ENCODE data around the gene IGSF1. TPM values are rescaled to one million over a fixed set of nuclear protein-coding genes. Genes with fewer than 3 reads are reported as not detected.
"Not testable (repeated sequence)": the region's sequence is repeated elsewhere in the genome, so short reads cannot be mapped to it uniquely, and the experiment has no call there.

Gene IGSF1
- polyA plus RNA-seq, 4 donors: 0.15 to 14.4 TPM; not detected in 2

DNA sequence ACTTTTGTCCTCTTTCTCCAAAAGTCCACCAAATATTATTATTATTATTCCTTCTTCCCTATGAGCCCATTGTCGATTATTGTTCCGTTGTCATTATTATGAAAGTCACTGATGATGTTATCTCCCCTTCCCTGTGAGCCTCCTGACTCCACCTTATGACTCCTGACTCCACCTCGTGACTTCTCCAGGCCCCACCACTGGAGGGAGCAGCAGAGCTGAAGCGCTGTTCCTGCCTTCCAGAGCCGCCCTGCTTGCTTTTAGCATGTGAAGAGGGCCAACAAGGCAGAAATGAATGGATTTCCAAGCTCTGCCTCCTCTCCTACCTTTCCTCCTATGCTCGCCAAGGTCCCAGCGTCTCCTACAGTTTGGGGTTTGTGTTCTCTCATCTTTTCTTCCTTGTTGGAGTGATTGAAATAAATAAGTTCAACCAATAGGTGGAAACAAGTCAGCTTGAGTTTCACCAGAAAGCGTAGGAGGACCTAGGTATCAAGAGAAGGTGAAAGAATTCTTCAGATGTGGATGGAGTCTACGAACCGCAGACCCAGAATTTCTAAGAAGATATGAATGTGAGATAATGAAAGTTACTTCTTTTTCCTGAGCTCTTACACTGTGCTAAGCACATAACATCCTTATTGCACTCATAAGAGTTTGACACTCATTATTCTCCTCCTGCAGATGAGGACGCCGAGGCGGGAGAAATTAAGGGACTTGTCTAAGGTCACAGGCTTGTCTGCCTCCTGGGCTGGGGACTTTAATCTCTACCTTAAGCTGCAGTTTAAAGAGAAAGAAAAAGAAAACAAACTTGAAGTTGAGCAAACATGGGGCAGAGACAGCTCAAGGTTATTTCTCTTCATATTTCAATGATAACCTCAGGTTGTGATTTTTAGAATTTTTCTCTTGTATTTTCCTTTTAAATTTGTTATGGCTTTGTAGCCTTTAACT lies 26.1 kb downstream of the IGSF1 start:
- no peaks in the 10 kb centered on the region for H3K9me3 ChIP-seq (ENCODE audit: control insufficient read depth in 2 of 2, insufficient read depth in 1 of 2, low read depth in 1 of 2, low read length in 1 of 2)
- no peak overlapping the region for H3K4me3 ChIP-seq (ENCODE audit: low read depth in 1 of 3, low read length in 3 of 3)
- DNase-seq (peak in 1 of 2 donors; percentile 54), FAIRE-seq (no peak)
- H3K4me1 ChIP-seq (ENCODE audit: control insufficient read depth in 3 of 3, insufficient read depth in 2 of 3, low read depth in 1 of 3, low read length in 2 of 3): no peaks in the 10 kb centered on the region
- H3K36me3 ChIP-seq (ENCODE audit: control insufficient read depth in 3 of 3, insufficient read depth in 2 of 3, low read depth in 1 of 3, low read length in 3 of 3): no peaks in the 10 kb centered on the region
- 48 to 63% (median 61%) methylated on average over 13 of the region's 13 CpGs for WGBS, 3 donors
- no peak overlapping the region for H3K27ac ChIP-seq (ENCODE audit: low read depth in 1 of 3, low read length in 2 of 3)
- no peaks in the 10 kb centered on the region for H3K27me3 ChIP-seq (ENCODE audit: control insufficient read depth in 3 of 3, insufficient read depth in 3 of 3, low read length in 3 of 3)

DNA sequence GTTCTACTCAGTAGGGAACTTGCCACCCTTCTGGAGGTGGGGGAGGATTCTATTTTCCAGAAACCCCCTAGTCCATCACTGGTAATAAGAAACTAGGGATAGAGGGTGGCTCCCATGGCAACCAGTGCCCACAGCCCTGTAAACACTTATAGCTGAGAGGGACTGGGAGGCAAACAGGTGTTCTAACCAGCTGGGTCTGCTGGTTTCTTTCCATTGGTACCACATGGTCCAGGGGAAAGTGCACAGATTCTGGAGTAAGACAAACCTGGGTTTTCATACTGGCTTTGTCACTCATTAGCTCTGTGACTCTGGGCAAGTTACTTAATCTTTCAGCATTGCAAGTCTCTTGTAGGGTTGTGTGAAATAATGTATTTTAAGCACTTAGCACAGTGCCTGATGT lies 26.9 kb downstream of the IGSF1 start:
- Histone ChIP-seq H3K36me3 (ENCODE audit: control insufficient read depth in 3 of 3, insufficient read depth in 2 of 3, low read depth in 1 of 3, low read length in 3 of 3) (no peaks in the 10 kb centered on the region), H3K9me3 (ENCODE audit: control insufficient read depth in 2 of 2, insufficient read depth in 1 of 2, low read depth in 1 of 2, low read length in 1 of 2) (no peaks in the 10 kb centered on the region), H3K27ac (ENCODE audit: low read depth in 1 of 3, low read length in 2 of 3) (no peak overlapping the region), H3K27me3 (ENCODE audit: control insufficient read depth in 3 of 3, insufficient read depth in 3 of 3, low read length in 3 of 3) (no peaks in the 10 kb centered on the region), H3K4me3 (ENCODE audit: low read depth in 1 of 3, low read length in 3 of 3) (no peak overlapping the region), H3K4me1 (ENCODE audit: control insufficient read depth in 3 of 3, insufficient read depth in 2 of 3, low read depth in 1 of 3, low read length in 2 of 3) (no peaks in the 10 kb centered on the region)
- DNase-seq (no peak), FAIRE-seq (no peak)

DNA sequence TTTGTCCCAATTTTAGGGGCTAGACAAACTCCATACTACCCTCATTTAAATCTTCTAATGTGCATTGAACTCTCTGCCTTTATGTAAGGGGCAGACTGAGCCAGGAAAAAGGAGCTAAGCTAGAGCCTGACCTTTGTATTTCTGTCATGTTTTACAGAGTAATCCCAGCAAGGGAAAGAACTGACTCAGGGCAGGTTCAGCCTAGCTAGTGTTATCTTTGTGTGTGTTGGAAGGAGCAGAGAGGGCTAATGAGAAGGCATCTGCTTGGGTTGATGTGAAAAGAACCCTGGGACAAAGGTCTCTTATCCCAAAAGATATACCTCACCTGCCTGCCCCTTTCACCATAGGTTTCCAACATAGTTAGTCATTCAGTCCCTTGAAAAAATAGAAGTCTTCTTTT lies 31.7 kb downstream of the IGSF1 start:
- H3K27ac ChIP-seq (ENCODE audit: low read depth in 1 of 3, low read length in 2 of 3): peak overlapping the region in 1 of 3 donors; percentile 33
- no peak for FAIRE-seq

DNA sequence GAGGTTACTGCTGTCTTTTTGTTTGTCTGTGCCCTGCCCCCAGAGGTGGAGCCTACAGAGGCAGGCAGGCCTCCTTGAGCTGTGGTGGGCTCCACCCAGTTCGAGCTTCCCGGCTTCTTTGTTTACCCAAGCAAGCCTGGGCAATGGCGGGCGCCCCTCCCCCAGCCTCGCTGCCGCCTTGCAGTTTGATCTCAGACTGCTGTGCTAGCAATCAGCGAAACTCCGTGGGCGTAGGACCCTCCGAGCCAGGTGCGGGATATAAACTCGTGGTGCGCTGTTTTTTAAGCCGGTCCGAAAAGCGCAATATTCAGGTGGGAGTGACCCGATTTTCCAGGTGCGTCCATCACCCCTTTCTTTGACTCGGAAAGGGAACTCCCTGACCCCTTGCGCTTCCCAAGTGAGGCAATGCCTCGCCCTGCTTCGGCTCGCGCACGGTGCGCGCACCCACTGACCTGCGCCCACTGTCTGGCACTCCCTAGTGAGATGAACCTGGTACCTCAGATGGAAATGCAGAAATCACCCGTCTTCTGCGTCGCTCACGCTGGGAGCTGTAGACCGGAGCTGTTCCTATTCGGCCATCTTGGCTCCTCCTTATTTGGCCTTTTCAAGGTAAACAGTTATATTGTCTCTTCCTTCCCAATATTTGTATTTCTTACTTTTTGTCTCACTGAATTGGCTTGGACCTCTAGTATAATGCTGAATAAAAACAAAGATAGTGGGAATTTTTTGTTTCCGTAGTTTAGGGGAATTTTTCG lies 37.9 kb downstream of the IGSF1 start:
- H3K36me3 ChIP-seq (ENCODE audit: control insufficient read depth in 3 of 3, insufficient read depth in 2 of 3, low read depth in 1 of 3, low read length in 3 of 3); DNase-seq; H3K4me1 ChIP-seq (ENCODE audit: control insufficient read depth in 3 of 3, insufficient read depth in 2 of 3, low read depth in 1 of 3, low read length in 2 of 3); H3K4me3 ChIP-seq (ENCODE audit: low read depth in 1 of 3, low read length in 3 of 3); H3K27ac ChIP-seq (ENCODE audit: low read depth in 1 of 3, low read length in 2 of 3); H3K9me3 ChIP-seq (ENCODE audit: control insufficient read depth in 2 of 2, insufficient read depth in 1 of 2, low read depth in 1 of 2, low read length in 1 of 2); FAIRE-seq; H3K27me3 ChIP-seq (ENCODE audit: control insufficient read depth in 3 of 3, insufficient read depth in 3 of 3, low read length in 3 of 3): not testable (repeated sequence)
- 80 to 93% (median 81%) methylated on average over 18 to 27 of the region's 36 CpGs for WGBS, 3 donors

More for the DNA sequence above, 31.7 kb downstream of the IGSF1 start:
- DNase-seq: peak in 1 of 2 donors; percentile 38
- Histone ChIP-seq H3K4me3 (ENCODE audit: low read depth in 1 of 3, low read length in 3 of 3) (no peak overlapping the region), H3K4me1 (ENCODE audit: control insufficient read depth in 3 of 3, insufficient read depth in 2 of 3, low read depth in 1 of 3, low read length in 2 of 3) (no peaks in the 10 kb centered on the region), H3K9me3 (ENCODE audit: control insufficient read depth in 2 of 2, insufficient read depth in 1 of 2, low read depth in 1 of 2, low read length in 1 of 2) (no peaks in the 10 kb centered on the region), H3K27me3 (ENCODE audit: control insufficient read depth in 3 of 3, insufficient read depth in 3 of 3, low read length in 3 of 3) (no peaks in the 10 kb centered on the region), H3K36me3 (ENCODE audit: control insufficient read depth in 3 of 3, insufficient read depth in 2 of 3, low read depth in 1 of 3, low read length in 3 of 3) (no peaks in the 10 kb centered on the region)

DNA sequence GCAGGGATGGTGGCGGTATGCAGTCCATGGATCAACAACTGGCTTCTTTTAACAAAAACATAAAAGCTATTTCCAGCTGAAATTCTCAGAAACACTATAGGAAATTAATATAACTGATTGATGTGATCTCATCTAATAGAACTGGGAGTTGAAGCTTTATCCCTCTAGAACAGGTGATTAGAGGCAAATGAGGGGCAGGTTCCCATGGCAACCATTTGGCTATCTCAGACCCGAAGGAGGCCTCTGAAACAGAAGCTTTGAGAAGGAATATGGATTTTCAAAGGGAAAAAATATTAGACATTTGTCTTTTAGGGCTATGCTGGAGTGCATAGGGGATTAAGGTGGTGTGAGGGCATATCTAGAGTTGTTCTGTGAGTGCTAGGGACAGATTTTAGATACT lies 50.0 kb downstream of the IGSF1 start:
- H3K36me3 ChIP-seq (ENCODE audit: control insufficient read depth in 3 of 3, insufficient read depth in 2 of 3, low read depth in 1 of 3, low read length in 3 of 3): no peaks in the 10 kb centered on the region
- H3K4me1 ChIP-seq (ENCODE audit: control insufficient read depth in 3 of 3, insufficient read depth in 2 of 3, low read depth in 1 of 3, low read length in 2 of 3): no peaks in the 10 kb centered on the region
- no peak overlapping the region for H3K27ac ChIP-seq (ENCODE audit: low read depth in 1 of 3, low read length in 2 of 3)
- no peak overlapping the region for H3K4me3 ChIP-seq (ENCODE audit: low read depth in 1 of 3, low read length in 3 of 3)
- H3K9me3 ChIP-seq (ENCODE audit: control insufficient read depth in 2 of 2, insufficient read depth in 1 of 2, low read depth in 1 of 2, low read length in 1 of 2): no peaks in the 10 kb centered on the region
- FAIRE-seq: no peak
- DNase-seq: no peak
- no peaks in the 10 kb centered on the region for H3K27me3 ChIP-seq (ENCODE audit: control insufficient read depth in 3 of 3, insufficient read depth in 3 of 3, low read length in 3 of 3)
- WGBS, 3 donors: 61 to 87% (median 79%) methylated on average over 2 of the region's 2 CpGs

DNA sequence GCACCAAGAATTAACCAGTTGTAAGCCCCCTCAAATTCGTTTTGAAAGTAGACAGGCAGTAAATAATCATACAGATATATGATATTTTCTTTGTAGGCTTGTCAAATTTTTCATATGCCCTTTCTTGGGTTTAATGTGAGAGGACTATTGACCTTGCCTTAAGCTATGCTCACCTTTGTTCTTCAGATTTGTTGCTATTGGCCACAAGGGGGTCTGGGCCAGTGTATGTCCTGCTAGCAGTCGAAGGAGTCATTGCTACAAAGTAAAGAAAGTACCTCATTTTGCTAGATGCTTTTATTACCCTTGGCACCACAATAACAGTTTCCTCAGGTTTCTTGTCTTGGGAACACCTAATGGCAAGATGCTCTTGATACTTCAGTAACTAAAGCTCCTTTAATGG lies 51.7 kb downstream of the IGSF1 start:
- Histone ChIP-seq H3K4me3 (ENCODE audit: low read depth in 1 of 3, low read length in 3 of 3) (no peak overlapping the region), H3K36me3 (ENCODE audit: control insufficient read depth in 3 of 3, insufficient read depth in 2 of 3, low read depth in 1 of 3, low read length in 3 of 3) (no peaks in the 10 kb centered on the region), H3K27ac (ENCODE audit: low read depth in 1 of 3, low read length in 2 of 3) (no peak overlapping the region), H3K27me3 (ENCODE audit: control insufficient read depth in 3 of 3, insufficient read depth in 3 of 3, low read length in 3 of 3) (no peaks in the 10 kb centered on the region), H3K4me1 (ENCODE audit: control insufficient read depth in 3 of 3, insufficient read depth in 2 of 3, low read depth in 1 of 3, low read length in 2 of 3) (no peaks in the 10 kb centered on the region), H3K9me3 (ENCODE audit: control insufficient read depth in 2 of 2, insufficient read depth in 1 of 2, low read depth in 1 of 2, low read length in 1 of 2) (no peaks in the 10 kb centered on the region)
- FAIRE-seq: no peak
- WGBS, 3 donors: 46 to 65% (median 58%) methylated on average over 2 of the region's 2 CpGs
- no peak for DNase-seq

DNA sequence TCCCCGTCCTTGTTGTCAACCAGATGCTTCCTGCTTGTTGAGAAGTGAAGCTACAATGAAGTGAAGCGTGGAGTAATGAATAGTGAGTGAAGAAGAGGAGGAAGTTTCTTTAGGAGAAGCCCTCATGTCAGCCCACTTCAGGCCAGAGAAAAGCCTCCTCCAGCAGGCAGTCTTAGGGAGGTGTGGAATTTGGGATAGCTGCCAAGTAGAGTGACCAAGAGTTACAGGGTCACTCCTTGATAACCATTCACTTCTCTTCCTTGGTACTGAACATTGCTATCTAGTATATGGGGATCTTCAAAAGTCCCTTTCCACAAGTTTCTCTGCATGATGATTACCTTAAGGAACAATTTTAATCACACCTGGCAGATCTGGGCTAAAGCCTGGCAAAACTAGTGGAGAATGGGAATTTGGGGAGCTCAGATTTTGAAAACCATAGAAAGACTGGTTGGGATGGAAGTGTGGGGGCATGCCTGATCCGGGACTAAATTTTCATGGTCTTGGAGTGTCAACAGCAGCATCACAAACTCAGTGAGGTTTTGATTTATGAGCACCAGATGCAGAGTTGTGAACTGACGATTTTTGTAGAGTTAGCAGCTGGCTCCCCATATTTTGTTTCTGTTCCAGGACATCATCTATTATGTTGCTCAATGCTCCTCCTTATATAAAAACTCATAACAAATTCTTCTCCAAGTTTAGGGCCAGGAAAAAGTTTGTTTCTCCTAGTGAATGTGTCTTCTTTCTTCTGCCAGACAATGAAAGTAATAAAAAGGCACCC lies 53.1 kb downstream of the IGSF1 start:
- Histone ChIP-seq H3K4me3 (ENCODE audit: low read depth in 1 of 3, low read length in 3 of 3) (no peak overlapping the region), H3K9me3 (ENCODE audit: control insufficient read depth in 2 of 2, insufficient read depth in 1 of 2, low read depth in 1 of 2, low read length in 1 of 2) (no peaks in the 10 kb centered on the region), H3K27me3 (ENCODE audit: control insufficient read depth in 3 of 3, insufficient read depth in 3 of 3, low read length in 3 of 3) (no peaks in the 10 kb centered on the region), H3K36me3 (ENCODE audit: control insufficient read depth in 3 of 3, insufficient read depth in 2 of 3, low read depth in 1 of 3, low read length in 3 of 3) (no peaks in the 10 kb centered on the region), H3K4me1 (ENCODE audit: control insufficient read depth in 3 of 3, insufficient read depth in 2 of 3, low read depth in 1 of 3, low read length in 2 of 3) (no peaks in the 10 kb centered on the region), H3K27ac (ENCODE audit: low read depth in 1 of 3, low read length in 2 of 3) (no peak overlapping the region)
- WGBS, 3 donors: 43 to 82% (median 60%) methylated on average over 4 of the region's 4 CpGs
- DNase-seq: no peak
- no peak for FAIRE-seq

DNA sequence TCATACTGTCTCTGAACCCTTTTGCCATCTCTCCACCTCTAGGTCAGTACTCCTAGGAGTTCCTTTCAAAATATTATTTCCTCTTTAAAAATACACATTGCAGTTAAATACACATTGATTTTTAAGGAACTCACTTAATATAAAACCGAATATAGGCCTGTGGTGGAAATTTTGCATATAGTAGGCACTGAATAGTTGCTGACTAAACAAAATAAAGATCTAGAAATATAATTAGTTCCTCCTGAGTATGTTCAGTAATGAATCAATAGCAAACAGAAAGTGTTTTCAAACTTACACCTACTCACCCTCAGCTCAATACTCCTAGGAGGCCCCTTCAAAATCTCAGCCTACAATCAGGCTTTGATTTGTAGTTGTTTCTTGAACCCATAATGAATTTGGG lies 61.5 kb downstream of the IGSF1 start:
- Histone ChIP-seq H3K4me3 (ENCODE audit: low read depth in 1 of 3, low read length in 3 of 3) (no peak overlapping the region), H3K9me3 (ENCODE audit: control insufficient read depth in 2 of 2, insufficient read depth in 1 of 2, low read depth in 1 of 2, low read length in 1 of 2) (no peaks in the 10 kb centered on the region), H3K27ac (ENCODE audit: low read depth in 1 of 3, low read length in 2 of 3) (no peak overlapping the region), H3K36me3 (ENCODE audit: control insufficient read depth in 3 of 3, insufficient read depth in 2 of 3, low read depth in 1 of 3, low read length in 3 of 3) (no peaks in the 10 kb centered on the region), H3K4me1 (ENCODE audit: control insufficient read depth in 3 of 3, insufficient read depth in 2 of 3, low read depth in 1 of 3, low read length in 2 of 3) (no peaks in the 10 kb centered on the region), H3K27me3 (ENCODE audit: control insufficient read depth in 3 of 3, insufficient read depth in 3 of 3, low read length in 3 of 3) (no peaks in the 10 kb centered on the region)
- DNase-seq: no peak
- FAIRE-seq: no peak
- 47 to 79% (median 78%) methylated on average over 1 of the region's 1 CpG for WGBS, 3 donors

Data from small intestine (tissue), 7 donors.